ENCODE data around the gene TOX3. TPM values are rescaled to one million over a fixed set of nuclear protein-coding genes. Genes with fewer than 3 reads are reported as not detected.
A peak's percentile ranks its signal among the peaks of the same experiment; 100 is the strongest.

Gene TOX3
- total RNA-seq, 1 donor = not detected

DNA sequence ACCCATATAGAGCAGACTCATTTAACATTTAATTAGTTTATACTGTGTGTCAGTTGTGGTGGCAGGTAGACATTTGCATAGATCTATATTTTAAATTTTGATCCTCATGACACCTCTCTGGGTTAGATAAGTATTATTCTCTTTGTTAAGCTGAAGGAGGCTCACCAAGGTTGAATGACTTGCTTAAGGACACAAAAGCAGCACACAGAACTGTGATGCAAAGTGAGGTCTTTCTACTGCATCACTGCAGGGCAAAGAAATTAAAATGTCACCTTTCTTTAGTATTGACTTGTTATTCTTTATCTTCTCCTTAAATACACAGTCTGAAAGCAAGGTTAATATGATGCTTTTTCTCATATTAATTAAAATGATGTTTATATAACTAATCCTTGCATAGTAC lies 8.6 kb upstream of the TOX3 start:
- no peak for DNase-seq (ENCODE audit: low read depth)
- H3K4me3 ChIP-seq (ENCODE audit: low read depth, low read length) = no peak overlapping the region
- no peak for TF ChIP-seq CTCF (IDR thresholded peaks at IDR 0.05; ENCODE audit: insufficient read depth, low read length)

- H3K4me3 ChIP-seq (ENCODE audit: low read depth, low read length) = no peak overlapping the region
- TF ChIP-seq CTCF (IDR thresholded peaks at IDR 0.05; ENCODE audit: insufficient read depth, low read length) = no peak
- no peak for DNase-seq (ENCODE audit: low read depth)
These were observed 7.4 kb upstream of the TOX3 start for GRCh38 chr16:52554334-52554733.

DNA sequence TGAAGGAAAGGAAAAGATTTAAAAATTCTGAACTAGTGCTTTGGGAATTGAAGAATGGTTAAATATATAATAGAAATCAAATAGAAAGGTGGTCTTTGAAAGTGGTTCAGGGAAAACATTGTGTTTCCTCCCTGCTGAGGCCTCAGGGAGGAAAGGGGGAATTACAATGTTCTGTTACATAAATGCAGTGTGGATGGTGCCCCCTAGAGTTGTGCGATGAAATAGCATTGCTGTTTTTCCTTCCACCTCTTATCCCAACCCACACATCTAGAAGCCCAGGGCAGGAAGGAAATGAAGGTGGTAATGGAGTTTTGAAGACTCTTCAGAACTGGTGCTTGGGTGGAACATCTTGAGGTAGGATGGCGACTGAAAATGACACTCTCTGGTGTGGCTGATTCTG lies 6.4 kb upstream of the TOX3 start:
- DNase-seq (ENCODE audit: low read depth) = no peak
- TF ChIP-seq CTCF (IDR thresholded peaks at IDR 0.05; ENCODE audit: insufficient read depth, low read length) = no peak
- H3K4me3 ChIP-seq (ENCODE audit: low read depth, low read length) = no peak overlapping the region

- no peak for DNase-seq (ENCODE audit: low read depth)
- no peak for TF ChIP-seq CTCF (IDR thresholded peaks at IDR 0.05; ENCODE audit: insufficient read depth, low read length)
- no peak overlapping the region for H3K4me3 ChIP-seq (ENCODE audit: low read depth, low read length)
These were observed 5.7 kb upstream of the TOX3 start for GRCh38 chr16:52552643-52553042.

GRCh38 chr16:52549011-52549692 lies 2.2 kb upstream of the TOX3 start:
- TF ChIP-seq CTCF (IDR thresholded peaks at IDR 0.05; ENCODE audit: insufficient read depth, low read length) = peak; percentile 22
- DNase-seq (ENCODE audit: low read depth) = no peak
- no peak overlapping the region for H3K4me3 ChIP-seq (ENCODE audit: low read depth, low read length)

DNA sequence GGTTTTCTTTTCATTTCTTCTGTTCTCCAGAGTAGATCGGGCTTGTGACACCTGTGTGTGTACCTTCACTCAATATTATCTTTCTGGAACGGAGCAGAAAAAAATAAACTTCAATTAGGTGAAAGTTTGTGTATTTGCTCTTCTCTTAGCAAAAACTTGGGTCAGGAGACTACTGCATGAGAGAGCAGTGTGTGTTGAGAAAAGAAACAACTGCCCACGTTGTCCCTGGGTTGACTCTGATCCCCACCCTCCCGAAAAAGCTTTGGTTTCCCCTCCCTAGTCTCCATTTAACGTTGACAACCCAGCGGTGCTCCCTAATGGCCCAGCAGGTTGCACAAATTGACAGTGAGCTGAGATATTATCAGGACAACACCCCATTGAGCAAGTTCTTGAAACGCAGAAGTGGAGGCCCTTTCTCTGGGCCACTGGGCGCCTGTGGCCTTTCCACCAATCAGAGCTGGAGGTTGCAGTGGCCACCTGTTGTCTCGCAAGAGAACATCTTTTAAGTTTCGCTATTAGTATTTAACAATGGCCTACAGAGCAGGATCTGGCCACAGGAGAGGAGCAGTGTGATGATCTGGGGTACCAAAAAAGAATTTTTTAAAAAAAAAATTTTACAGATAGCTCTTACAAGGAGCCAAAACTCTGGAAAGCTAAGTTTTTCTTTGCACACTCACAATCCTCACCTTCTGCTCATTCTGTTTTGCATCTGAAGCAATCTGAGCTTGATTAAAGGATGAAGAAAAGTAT lies 1.5 kb upstream of the TOX3 start:
- TF ChIP-seq CTCF (IDR thresholded peaks at IDR 0.05; ENCODE audit: insufficient read depth, low read length) = no peak
- no peak overlapping the region for H3K4me3 ChIP-seq (ENCODE audit: low read depth, low read length)
- no peak for DNase-seq (ENCODE audit: low read depth)

Measured in fibroblast of the aortic adventitia (primary cell).